Transverse colon (tissue), 4 donors: ENCODE data around the gene VTI1A. TPM values are rescaled to one million over a fixed set of nuclear protein-coding genes. Genes with fewer than 3 reads are reported as not detected.

Source experiments
- DNase-seq: peaks from one replicate; pipeline ENCODE4 v3.0.0-alpha.2; 2019
- H3K27ac ChIP-seq, 4 donors: fragments of 200-600 bp; sonication (generic); 2 replicates each; pipeline ENCODE4 v1.5.1; 2016 to 2018; ENCODE audit warnings: inconsistent platforms in 4 of 4
- H3K27me3 ChIP-seq: fragments of 200-600 bp; sonication (generic); 2 replicates; pipeline ENCODE4 v1.5.1; 2017; ENCODE audit warnings: inconsistent platforms
- H3K36me3 ChIP-seq, 4 donors: fragments of 200-600 bp; sonication (generic); 2 replicates each; pipeline ENCODE4 v1.5.1; 2017 to 2019; ENCODE audit warnings: inconsistent platforms in 4 of 4
- H3K4me1 ChIP-seq, 4 donors: fragments of 200-600 bp; sonication (generic); 2 replicates each; pipeline ENCODE4 v1.5.1; 2017 to 2020; ENCODE audit warnings: inconsistent platforms in 4 of 4
- H3K4me3 ChIP-seq, 4 donors: fragments of 200-600 bp; sonication (generic); 1 replicate in 1 of 4; 2 replicates in 3 of 4; pipeline versions ENCODE4 v1.5.1 to v1.6.1; 2017 to 2019; ENCODE audit warnings: inconsistent platforms in 4 of 4
- H3K9me3 ChIP-seq, 2 donors: fragments of 200-600 bp; sonication (generic); 2 replicates each; pipeline ENCODE4 v1.5.1; 2017 to 2019; ENCODE audit warnings: inconsistent platforms in 2 of 2
- CTCF ChIP-seq, 5 experiments: fragments of 200-600 bp in 3 of 5; fragments of 450-650 bp in 2 of 5; sonication (generic) in 3 of 5; IDR thresholded peaks; 1 replicate in 2 of 5; 2 replicates in 3 of 5; pipeline ENCODE4 v1.5.1; 2016 to 2017; ENCODE audit warnings: antibody characterized with exemption in 5 of 5, inconsistent platforms in 3 of 5, mild to moderate bottlenecking in 2 of 5, moderate library complexity in 1 of 5
- EP300 ChIP-seq: sonication (generic); formaldehyde crosslinking; IDR thresholded peaks from one replicate; pipeline ENCODE4 v1.6.1; 2017; ENCODE audit warnings: antibody characterized with exemption, low read depth
- POLR2A ChIP-seq: fragments of 450-650 bp; IDR thresholded peaks from one replicate; pipeline ENCODE4 v1.6.1; 2016; ENCODE audit warnings: antibody characterized with exemption, mild to moderate bottlenecking, moderate library complexity
- POLR2AphosphoS5 ChIP-seq, 3 donors: sonication (generic); formaldehyde crosslinking; IDR thresholded peaks; one replicate each; pipeline ENCODE4 v1.6.1; 2016; ENCODE audit warnings: antibody characterized with exemption in 3 of 3
- WGBS, 2 donors: methylation state at CpG; one replicate each; pipeline ENCODE4 v1.1.5; 2018; ENCODE audit warnings: low coverage in 1 of 2; 5-methylcytosine and 5-hydroxymethylcytosine counted together
- in situ Hi-C, 4 donors: fragments of 200-750 bp; cut with MboI; loops; one replicate each; pipeline versions ENCODE4 v1.15.0 to v1.15.1; 2017; ENCODE audit warnings: low sequenced_read_pairs in 3 of 4, low pct_ligation_motif_present in 1 of 4, low pct_unique_long_range_greater_than_20kb in 1 of 4
- intact Hi-C: fragments of 100-400 bp; cut with DNase I; formaldehyde crosslinking; loops from one replicate; pipeline ENCODE4 v1.15.1; 2023; ENCODE audit warnings: low total_unique reads
- total RNA-seq, 4 donors: library from RNA; depleted of rRNA; stranded (reverse); fragments of >200 nt; gene quantifications; one replicate each; pipeline ENCODE4 v1.1.0, GENCODE V29; 2016

VTI1A gene
- total RNA-seq, 4 donors from 2014 or later = 65.8 to 211 (median 149) TPM

- H3K4me3 ChIP-seq = no peak overlapping the region
- H3K36me3 ChIP-seq = no peaks in the 10 kb centered on the region
- WGBS, 2 donors = 42 to 69% methylated on average over 5 to 14 of the region's 14 CpGs
- H3K9me3 ChIP-seq = no peaks in the 10 kb centered on the region
- H3K4me1 ChIP-seq = peaks cover 0 to 24% (median 14%) of the 10 kb centered on the region in 4 donors
- no peak overlapping the region for H3K27ac ChIP-seq
- no peaks in the 10 kb centered on the region for H3K27me3 ChIP-seq
- in situ Hi-C loops = no loop called here
- no peak for DNase-seq
- intact Hi-C loops = no loop called here
- TF ChIP-seq EP300 (no peak), CTCF (IDR thresholded peaks at IDR 0.05) (no peak), POLR2AphosphoS5 (IDR thresholded peaks at IDR 0.05) (no peak), POLR2A (no peak)
These were observed 329.1 kb downstream of the VTI1A start for GRCh38 chr10:112775892-112776674.

- H3K4me3 ChIP-seq = no peak overlapping the region
- no peaks in the 10 kb centered on the region for H3K27me3 ChIP-seq
- no peak for DNase-seq
- in situ Hi-C loops (no loop called here), intact Hi-C loops (no loop called here)
- no peaks in the 10 kb centered on the region for H3K9me3 ChIP-seq
- H3K4me1 ChIP-seq = peaks cover 0 to 27% (median 14%) of the 10 kb centered on the region in 4 donors
- no peaks in the 10 kb centered on the region for H3K36me3 ChIP-seq
- no peak for TF ChIP-seq POLR2A
- no peak for TF ChIP-seq POLR2AphosphoS5 (IDR thresholded peaks at IDR 0.05)
- no peak for TF ChIP-seq CTCF (IDR thresholded peaks at IDR 0.05)
- TF ChIP-seq EP300 = no peak
- peak overlapping the region in 1 of 4 donors; percentile 36 for H3K27ac ChIP-seq
These were observed 331.6 kb downstream of the VTI1A start for GRCh38 chr10:112778579-112778978.

GRCh38 chr10:112779025-112779770 lies 332.2 kb downstream of the VTI1A start:
- TF ChIP-seq CTCF (IDR thresholded peaks at IDR 0.05) = no peak
- no peak for TF ChIP-seq EP300
- no peak for TF ChIP-seq POLR2A
- TF ChIP-seq POLR2AphosphoS5 (IDR thresholded peaks at IDR 0.05) = no peak
- Histone ChIP-seq H3K36me3 (no peaks in the 10 kb centered on the region), H3K9me3 (no peaks in the 10 kb centered on the region), H3K4me3 (no peak overlapping the region), H3K27ac (peak overlapping the region in 3 of 4 donors; percentile 9 to 36 (median 23)), H3K4me1 (peaks cover 0 to 32% (median 14%) of the 10 kb centered on the region in 4 donors), H3K27me3 (no peaks in the 10 kb centered on the region)
- in situ Hi-C loops (no loop called here), intact Hi-C loops (no loop called here)
- no peak for DNase-seq
- 52 to 59% methylated on average over 5 to 7 of the region's 7 CpGs for WGBS, 2 donors

- H3K4me1 ChIP-seq = peaks cover 0 to 24% (median 10%) of the 10 kb centered on the region in 4 donors
- intact Hi-C loops (no loop called here), in situ Hi-C loops (no loop called here)
- 78% methylated on average over 18 of the region's 18 CpGs; no CpG with 5 or more reads in 1 of the 2 donors for WGBS, 2 donors
- H3K27me3 ChIP-seq = no peaks in the 10 kb centered on the region
- TF ChIP-seq EP300 (no peak), CTCF (IDR thresholded peaks at IDR 0.05) (no peak), POLR2AphosphoS5 (IDR thresholded peaks at IDR 0.05) (peak in 2 of 3 donors; percentile 24 to 25)
- no peak overlapping the region for H3K4me3 ChIP-seq
- no peaks in the 10 kb centered on the region for H3K36me3 ChIP-seq
- H3K27ac ChIP-seq = peak overlapping the region in 2 of 4 donors; percentile 22 to 57
- no peaks in the 10 kb centered on the region for H3K9me3 ChIP-seq
- peak; percentile 49 for DNase-seq
These were observed 335.3 kb downstream of the VTI1A start for GRCh38 chr10:112782200-112782907.
